ENCODE measurements around the gene SHB. TPM values are rescaled to one million over a fixed set of nuclear protein-coding genes. Genes with fewer than 3 reads are reported as not detected.
"Not testable (repeated sequence)": the region's sequence is repeated elsewhere in the genome, so short reads cannot be mapped to it uniquely, and the experiment has no call there.

The SHB gene
- total RNA-seq, 2 donors from 2014 or later, result 28.1 to 38.1 TPM

- 97 to 100% methylated on average over 3 to 6 of the region's 6 CpGs for WGBS, 2 experiments (ENCODE audit: insufficient coverage in 1 of 2, insufficient read length in 1 of 2)
- no peaks in the 10 kb centered on the region for H3K9me3 ChIP-seq (ENCODE audit: control insufficient read depth, low read length)
Observed at GRCh38 chr9:37967761-37968080, 101.3 kb downstream of the SHB start.

GRCh38 chr9:37967014-37967760 is 101.8 kb downstream of the SHB start:
- no peak overlapping the region for H3K4me3 ChIP-seq (ENCODE audit: low read length)
- TF ChIP-seq CTCF (conservative IDR thresholded peaks at IDR 0.05), result no peak
- H3K36me3 Mint-ChIP-seq (ENCODE audit: low read depth), result peaks cover 59% of the 10 kb centered on the region
- H3K36me3 ChIP-seq (ENCODE audit: control insufficient read depth, insufficient read depth, low read length), result peaks cover 77% of the 10 kb centered on the region
- H3K27me3 ChIP-seq (ENCODE audit: control insufficient read depth, insufficient read depth, low read length, poor library complexity, severe bottlenecking), result no peaks in the 10 kb centered on the region
- 94 to 100% methylated on average over 5 to 8 of the region's 8 CpGs for WGBS, 2 experiments (ENCODE audit: insufficient coverage in 1 of 2, insufficient read length in 1 of 2)
- H3K27ac ChIP-seq (ENCODE audit: low read depth, low read length), result no peak overlapping the region
- DNase-seq, result no peak
- H3K27ac Mint-ChIP-seq, result no peak overlapping the region
- H3K9me3 Mint-ChIP-seq, result no peaks in the 10 kb centered on the region
- H3K4me1 ChIP-seq (ENCODE audit: control insufficient read depth, insufficient read depth, low read length), result no peaks in the 10 kb centered on the region
- no peaks in the 10 kb centered on the region for H3K27me3 Mint-ChIP-seq (ENCODE audit: insufficient read depth)
- H3K9ac ChIP-seq (ENCODE audit: extremely low read depth, low read length, poor library complexity, severe bottlenecking), result no peak overlapping the region
- no peaks in the 10 kb centered on the region for H3K9me3 ChIP-seq (ENCODE audit: control insufficient read depth, low read length)
- peaks cover 4% of the 10 kb centered on the region for H3K4me1 Mint-ChIP-seq
- no peak overlapping the region for H3K4me3 Mint-ChIP-seq

More at GRCh38 chr9:37967761-37968080, 101.3 kb downstream of the SHB start:
- TF ChIP-seq CTCF (conservative IDR thresholded peaks at IDR 0.05), result no peak
- no peaks in the 10 kb centered on the region for H3K27me3 Mint-ChIP-seq (ENCODE audit: insufficient read depth)
- Histone ChIP-seq H3K9ac (ENCODE audit: extremely low read depth, low read length, poor library complexity, severe bottlenecking) (no peak overlapping the region), H3K4me3 (ENCODE audit: low read length) (no peak overlapping the region), H3K4me1 (ENCODE audit: control insufficient read depth, insufficient read depth, low read length) (no peaks in the 10 kb centered on the region), H3K27ac (ENCODE audit: low read depth, low read length) (no peak overlapping the region), H3K36me3 (ENCODE audit: control insufficient read depth, insufficient read depth, low read length) (peaks cover 75% of the 10 kb centered on the region), H3K27me3 (ENCODE audit: control insufficient read depth, insufficient read depth, low read length, poor library complexity, severe bottlenecking) (no peaks in the 10 kb centered on the region)
- peaks cover 8% of the 10 kb centered on the region for H3K4me1 Mint-ChIP-seq
- H3K27ac Mint-ChIP-seq, result no peak overlapping the region
- no peak overlapping the region for H3K4me3 Mint-ChIP-seq
- no peak for DNase-seq
- H3K9me3 Mint-ChIP-seq, result no peaks in the 10 kb centered on the region
- peaks cover 61% of the 10 kb centered on the region for H3K36me3 Mint-ChIP-seq (ENCODE audit: low read depth)

GRCh38 chr9:37966412-37967013 is 102.5 kb downstream of the SHB start:
- no peak for DNase-seq
- no peaks in the 10 kb centered on the region for H3K9me3 ChIP-seq (ENCODE audit: control insufficient read depth, low read length)
- no peak overlapping the region for H3K4me3 ChIP-seq (ENCODE audit: low read length)
- 84 to 87% methylated on average over 8 to 9 of the region's 9 CpGs for WGBS, 2 experiments (ENCODE audit: insufficient coverage in 1 of 2, insufficient read length in 1 of 2)
- H3K27ac ChIP-seq (ENCODE audit: low read depth, low read length), result no peak overlapping the region
- Mint-ChIP-seq H3K36me3 (ENCODE audit: low read depth) (peaks cover 55% of the 10 kb centered on the region), H3K4me3 (no peak overlapping the region), H3K27ac (peak overlapping the region; percentile 44), H3K4me1 (peaks cover 4% of the 10 kb centered on the region), H3K27me3 (ENCODE audit: insufficient read depth) (no peaks in the 10 kb centered on the region), H3K9me3 (no peaks in the 10 kb centered on the region)
- no peak for TF ChIP-seq CTCF (conservative IDR thresholded peaks at IDR 0.05)
- no peaks in the 10 kb centered on the region for H3K27me3 ChIP-seq (ENCODE audit: control insufficient read depth, insufficient read depth, low read length, poor library complexity, severe bottlenecking)
- no peaks in the 10 kb centered on the region for H3K4me1 ChIP-seq (ENCODE audit: control insufficient read depth, insufficient read depth, low read length)
- H3K36me3 ChIP-seq (ENCODE audit: control insufficient read depth, insufficient read depth, low read length), result peaks cover 77% of the 10 kb centered on the region
- H3K9ac ChIP-seq (ENCODE audit: extremely low read depth, low read length, poor library complexity, severe bottlenecking), result no peak overlapping the region

- H3K9me3 Mint-ChIP-seq; H3K4me3 ChIP-seq (ENCODE audit: low read length); H3K4me3 Mint-ChIP-seq; H3K27ac ChIP-seq (ENCODE audit: low read depth, low read length); DNase-seq; H3K27me3 ChIP-seq (ENCODE audit: control insufficient read depth, insufficient read depth, low read length, poor library complexity, severe bottlenecking); H3K9me3 ChIP-seq (ENCODE audit: control insufficient read depth, low read length); H3K9ac ChIP-seq (ENCODE audit: extremely low read depth, low read length, poor library complexity, severe bottlenecking); H3K27me3 Mint-ChIP-seq (ENCODE audit: insufficient read depth); H3K4me1 Mint-ChIP-seq; H3K4me1 ChIP-seq (ENCODE audit: control insufficient read depth, insufficient read depth, low read length): not testable (repeated sequence)
- 91 to 95% methylated on average over 5 to 7 of the region's 7 CpGs for WGBS, 2 experiments (ENCODE audit: insufficient coverage in 1 of 2, insufficient read length in 1 of 2)
- H3K36me3 Mint-ChIP-seq (ENCODE audit: low read depth), result peaks cover 53% of the 10 kb centered on the region
- peak overlapping the region; percentile 77 for H3K27ac Mint-ChIP-seq
- peaks cover 75% of the 10 kb centered on the region for H3K36me3 ChIP-seq (ENCODE audit: control insufficient read depth, insufficient read depth, low read length)
Observed at GRCh38 chr9:37965676-37966345, 103.2 kb downstream of the SHB start.

All from endodermal cell (in vitro differentiated cells).